Measurements from ENCODE around the gene ZNF682.
"Not testable (repeated sequence)": the region's sequence is repeated elsewhere in the genome, so short reads cannot be mapped to it uniquely, and the experiment has no call there.

DNA sequence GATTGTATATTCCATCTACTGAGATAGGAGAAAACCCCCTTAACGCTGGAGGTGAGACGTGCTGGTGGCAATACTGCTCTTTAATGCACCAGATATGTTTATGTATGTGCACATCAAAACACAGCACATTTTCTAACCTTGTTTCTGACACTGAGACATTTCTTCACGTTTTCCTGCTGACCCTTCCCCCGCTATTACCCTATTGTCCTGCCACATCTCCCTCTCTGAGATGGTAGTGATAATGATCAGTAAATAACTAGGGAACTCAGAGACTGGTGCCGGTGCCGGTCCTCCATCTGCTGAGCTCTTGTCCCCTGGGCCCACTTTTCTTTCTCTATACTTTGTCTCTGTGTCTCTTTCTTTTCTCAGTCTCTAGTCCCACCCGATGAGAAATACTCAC is 43.6 kb upstream of the ZNF682 start:
- TF ChIP-seq POLR2A, POLR2AphosphoS5 (IDR thresholded peaks at IDR 0.05): not testable (repeated sequence)

Data from breast epithelium (tissue), 3 donors.